Measurements from ENCODE around the gene DNAH5. TPM values are rescaled to one million over a fixed set of nuclear protein-coding genes. Genes with fewer than 3 reads are reported as not detected.

DNAH5 gene
- total RNA-seq, 1 experiment from 2014 or later: 0.07 TPM

- Histone ChIP-seq H3K27me3 (ENCODE audit: control insufficient read depth, insufficient read depth, low read length) (no peaks in the 10 kb centered on the region), H3K4me3 (ENCODE audit: insufficient read depth, low read depth, low read length) (no peak overlapping the region), H3K36me3 (replicated peaks; ENCODE audit: control insufficient read depth, insufficient read depth, low read length) (no peaks in the 10 kb centered on the region)
- no peak for DNase-seq
Observed at GRCh38 chr5:13749766-13750165, 194.7 kb downstream of the DNAH5 start.

DNA sequence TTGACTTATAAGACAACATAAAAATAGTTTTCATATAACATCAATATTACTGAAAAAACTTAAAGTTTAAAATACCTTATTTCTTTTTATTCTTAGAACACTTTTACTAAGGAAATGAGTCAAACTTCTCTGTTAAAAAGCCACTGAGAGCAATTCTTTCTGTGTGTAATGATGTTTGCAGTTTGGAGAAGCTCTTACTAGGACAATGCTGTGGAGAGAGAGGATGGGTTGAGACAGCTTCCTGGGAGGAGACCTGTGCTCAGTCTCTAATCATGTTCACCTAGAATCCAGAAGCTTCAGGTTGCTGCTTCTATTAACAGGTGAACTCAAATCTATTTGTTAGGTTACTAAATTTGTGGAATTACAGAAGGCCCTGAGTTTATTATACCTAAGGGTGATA is 198.5 kb downstream of the DNAH5 start:
- Histone ChIP-seq H3K36me3 (replicated peaks; ENCODE audit: control insufficient read depth, insufficient read depth, low read length) (no peaks in the 10 kb centered on the region), H3K27me3 (ENCODE audit: control insufficient read depth, insufficient read depth, low read length) (no peaks in the 10 kb centered on the region), H3K4me3 (ENCODE audit: insufficient read depth, low read depth, low read length) (no peak overlapping the region)
- no peak for DNase-seq

GRCh38 chr5:13745508-13745907 is 199.0 kb downstream of the DNAH5 start:
- Histone ChIP-seq H3K27me3 (ENCODE audit: control insufficient read depth, insufficient read depth, low read length) (no peaks in the 10 kb centered on the region), H3K4me3 (ENCODE audit: insufficient read depth, low read depth, low read length) (no peak overlapping the region), H3K36me3 (replicated peaks; ENCODE audit: control insufficient read depth, insufficient read depth, low read length) (no peaks in the 10 kb centered on the region)
- no peak for DNase-seq

DNA sequence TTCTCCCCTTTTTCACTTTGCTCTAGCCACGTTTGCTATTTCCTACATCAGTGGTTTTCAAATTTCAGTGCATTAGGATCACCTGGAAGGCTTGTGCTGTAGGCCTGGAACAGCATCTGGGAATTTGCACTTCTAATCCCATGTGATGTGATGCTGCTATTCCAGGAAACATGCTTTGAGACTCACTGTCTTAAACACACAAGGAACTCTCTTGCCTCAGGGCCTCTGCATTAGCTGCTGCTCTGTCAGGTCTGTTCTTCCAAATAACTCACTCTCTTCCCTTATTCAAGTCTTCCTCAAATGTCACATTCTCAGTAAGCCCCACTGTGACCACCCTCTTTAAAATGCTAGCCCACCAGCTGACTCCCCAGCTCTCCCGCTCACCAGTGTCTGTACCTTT is 204.0 kb downstream of the DNAH5 start:
- Histone ChIP-seq H3K27me3 (ENCODE audit: control insufficient read depth, insufficient read depth, low read length) (no peaks in the 10 kb centered on the region), H3K4me3 (ENCODE audit: insufficient read depth, low read depth, low read length) (no peak overlapping the region), H3K36me3 (replicated peaks; ENCODE audit: control insufficient read depth, insufficient read depth, low read length) (no peaks in the 10 kb centered on the region)
- no peak for DNase-seq

DNA sequence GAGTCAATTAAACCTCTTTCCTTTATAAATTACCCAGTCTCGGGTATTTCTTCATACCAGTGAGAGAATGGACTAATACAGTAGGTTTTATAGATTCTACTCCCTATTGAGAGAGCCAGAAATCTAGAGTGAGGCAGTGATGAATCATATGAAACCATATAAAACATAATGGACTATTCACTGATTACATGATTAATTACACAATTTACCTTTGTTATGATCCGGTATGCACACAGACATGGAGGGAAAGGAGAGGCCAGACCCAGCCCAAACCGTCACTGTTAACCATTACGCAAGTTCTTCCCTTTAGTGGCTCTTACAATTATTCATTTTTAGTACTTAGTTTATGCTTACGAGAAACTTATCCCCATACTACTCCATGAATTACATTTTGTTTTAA is 205.0 kb downstream of the DNAH5 start:
- Histone ChIP-seq H3K4me3 (ENCODE audit: insufficient read depth, low read depth, low read length) (no peak overlapping the region), H3K27me3 (ENCODE audit: control insufficient read depth, insufficient read depth, low read length) (no peaks in the 10 kb centered on the region), H3K36me3 (replicated peaks; ENCODE audit: control insufficient read depth, insufficient read depth, low read length) (no peaks in the 10 kb centered on the region)
- no peak for DNase-seq

GRCh38 chr5:13735691-13736090 is 208.8 kb downstream of the DNAH5 start:
- DNase-seq: no peak
- Histone ChIP-seq H3K36me3 (replicated peaks; ENCODE audit: control insufficient read depth, insufficient read depth, low read length) (no peaks in the 10 kb centered on the region), H3K27me3 (ENCODE audit: control insufficient read depth, insufficient read depth, low read length) (no peaks in the 10 kb centered on the region), H3K4me3 (ENCODE audit: insufficient read depth, low read depth, low read length) (no peak overlapping the region)

- Histone ChIP-seq H3K4me3 (ENCODE audit: insufficient read depth, low read depth, low read length) (no peak overlapping the region), H3K27me3 (ENCODE audit: control insufficient read depth, insufficient read depth, low read length) (no peaks in the 10 kb centered on the region), H3K36me3 (replicated peaks; ENCODE audit: control insufficient read depth, insufficient read depth, low read length) (no peaks in the 10 kb centered on the region)
- DNase-seq: no peak
Observed at GRCh38 chr5:13731121-13731628, 213.3 kb downstream of the DNAH5 start.

- H3K4me3 ChIP-seq (ENCODE audit: insufficient read depth, low read depth, low read length): no peak overlapping the region
- no peaks in the 10 kb centered on the region for H3K27me3 ChIP-seq (ENCODE audit: control insufficient read depth, insufficient read depth, low read length)
- no peak for DNase-seq
- no peaks in the 10 kb centered on the region for H3K36me3 ChIP-seq (replicated peaks; ENCODE audit: control insufficient read depth, insufficient read depth, low read length)
Observed at GRCh38 chr5:13708906-13709305, 235.6 kb downstream of the DNAH5 start.

- H3K4me3 ChIP-seq (ENCODE audit: insufficient read depth, low read depth, low read length): no peak overlapping the region
- no peaks in the 10 kb centered on the region for H3K27me3 ChIP-seq (ENCODE audit: control insufficient read depth, insufficient read depth, low read length)
- DNase-seq: no peak
- H3K36me3 ChIP-seq (replicated peaks; ENCODE audit: control insufficient read depth, insufficient read depth, low read length): no peaks in the 10 kb centered on the region
Observed at GRCh38 chr5:13708432-13708831, 236.1 kb downstream of the DNAH5 start.

DNA sequence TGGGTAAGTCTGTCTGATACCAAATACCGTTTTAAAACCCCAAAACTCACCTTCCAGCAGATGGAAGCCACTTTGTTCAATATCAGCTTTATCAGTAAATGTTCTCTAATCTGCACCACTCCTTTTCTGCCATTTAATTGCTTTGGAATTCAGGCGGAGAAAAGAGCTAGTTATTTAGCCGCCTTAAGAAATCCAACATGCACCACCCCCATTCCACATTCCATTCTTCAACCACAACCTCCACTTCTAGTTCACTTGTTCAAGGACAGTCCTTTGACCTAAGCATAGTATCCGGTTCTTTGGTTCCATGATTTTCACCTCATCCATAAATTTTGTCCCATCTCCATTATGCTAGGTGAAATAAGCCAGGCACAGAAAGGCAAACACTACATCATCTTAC is 240.1 kb downstream of the DNAH5 start:
- Histone ChIP-seq H3K36me3 (replicated peaks; ENCODE audit: control insufficient read depth, insufficient read depth, low read length) (no peaks in the 10 kb centered on the region), H3K4me3 (ENCODE audit: insufficient read depth, low read depth, low read length) (no peak overlapping the region), H3K27me3 (ENCODE audit: control insufficient read depth, insufficient read depth, low read length) (no peaks in the 10 kb centered on the region)
- no peak for DNase-seq

DNA sequence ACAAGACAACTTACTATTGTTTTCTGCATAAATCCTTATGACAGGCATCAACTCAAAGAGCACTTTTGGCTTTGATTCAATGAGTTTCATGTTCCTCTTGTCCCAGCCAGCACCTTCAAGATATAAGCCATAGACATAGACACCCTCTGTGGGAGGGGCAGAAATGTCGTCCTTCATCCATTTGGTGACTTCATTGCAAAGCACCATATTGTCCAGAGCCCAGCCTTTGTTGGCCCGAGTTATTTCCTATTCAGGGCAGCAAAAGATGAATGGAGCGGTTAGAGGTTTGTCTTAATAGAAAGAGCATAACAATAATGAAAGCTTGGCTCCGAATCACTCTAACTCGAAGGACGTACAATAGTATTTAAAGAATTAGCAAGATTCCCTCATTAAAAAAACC is 243.9 kb downstream of the DNAH5 start:
- no peak for DNase-seq
- no peaks in the 10 kb centered on the region for H3K27me3 ChIP-seq (ENCODE audit: control insufficient read depth, insufficient read depth, low read length)
- H3K36me3 ChIP-seq (replicated peaks; ENCODE audit: control insufficient read depth, insufficient read depth, low read length): no peaks in the 10 kb centered on the region

DNA sequence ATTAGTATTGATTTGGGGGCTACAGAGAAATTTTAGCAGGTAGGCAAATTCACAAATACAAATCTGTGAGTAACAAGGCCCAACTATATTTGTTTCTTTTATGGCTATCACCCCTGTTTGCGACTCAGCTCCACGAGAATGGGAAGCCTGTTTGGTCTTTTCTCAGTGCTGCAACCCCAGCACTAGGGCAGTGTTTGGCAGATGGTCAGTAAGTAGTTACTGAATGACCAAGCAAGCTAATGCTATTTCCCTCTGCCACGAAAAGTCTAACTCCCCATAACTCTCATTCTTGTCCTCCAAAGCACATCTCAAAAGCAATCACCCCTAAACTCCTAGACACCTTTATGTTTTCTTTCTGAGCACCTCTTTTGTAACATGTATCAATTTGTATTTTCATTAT is 245.6 kb downstream of the DNAH5 start:
- DNase-seq: no peak
- no peaks in the 10 kb centered on the region for H3K36me3 ChIP-seq (replicated peaks; ENCODE audit: control insufficient read depth, insufficient read depth, low read length)
- no peaks in the 10 kb centered on the region for H3K27me3 ChIP-seq (ENCODE audit: control insufficient read depth, insufficient read depth, low read length)
- H3K4me3 ChIP-seq (ENCODE audit: insufficient read depth, low read depth, low read length): no peak overlapping the region

More for the DNA sequence above, 243.9 kb downstream of the DNAH5 start:
- H3K4me3 ChIP-seq (ENCODE audit: insufficient read depth, low read depth, low read length): no peak overlapping the region

DNA sequence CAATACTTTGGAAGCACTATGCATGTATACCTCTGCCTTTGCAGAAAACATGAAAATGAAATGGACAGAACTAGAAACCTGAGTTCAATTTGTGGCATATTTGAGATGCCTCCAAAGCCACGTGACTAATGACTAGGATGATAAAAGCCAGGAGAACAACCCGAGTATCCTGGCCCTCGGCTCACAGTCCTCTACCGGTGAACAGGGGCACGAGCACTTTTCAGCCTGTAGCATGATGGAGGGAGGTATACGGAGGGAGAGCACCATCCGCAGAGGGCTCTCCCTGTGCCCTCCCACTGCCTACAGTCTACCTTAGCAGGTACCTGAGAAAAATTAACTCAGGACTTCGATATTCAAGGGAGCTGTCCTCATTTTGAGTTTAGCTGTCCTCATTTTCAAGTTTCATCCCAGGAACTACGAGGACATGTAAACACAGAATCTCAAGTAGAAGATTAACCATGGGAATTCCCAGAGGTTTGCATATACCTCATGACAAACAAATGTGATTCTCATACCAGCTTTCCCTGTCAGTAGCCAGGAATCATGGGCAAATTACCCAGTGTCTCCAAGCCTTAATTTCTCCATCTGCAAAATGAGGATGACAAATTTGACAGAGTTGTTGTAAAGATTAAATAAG is 249.3 kb downstream of the DNAH5 start:
- Histone ChIP-seq H3K4me3 (ENCODE audit: insufficient read depth, low read depth, low read length) (no peak overlapping the region), H3K27me3 (ENCODE audit: control insufficient read depth, insufficient read depth, low read length) (no peaks in the 10 kb centered on the region), H3K36me3 (replicated peaks; ENCODE audit: control insufficient read depth, insufficient read depth, low read length) (no peaks in the 10 kb centered on the region)
- DNase-seq: no peak

- Histone ChIP-seq H3K4me3 (ENCODE audit: insufficient read depth, low read depth, low read length) (no peak overlapping the region), H3K27me3 (ENCODE audit: control insufficient read depth, insufficient read depth, low read length) (no peaks in the 10 kb centered on the region), H3K36me3 (replicated peaks; ENCODE audit: control insufficient read depth, insufficient read depth, low read length) (no peaks in the 10 kb centered on the region)
- DNase-seq: no peak
Observed at GRCh38 chr5:13692172-13692571, 252.3 kb downstream of the DNAH5 start.

GRCh38 chr5:13676531-13676930 is 268.0 kb downstream of the DNAH5 start:
- no peak overlapping the region for H3K4me3 ChIP-seq (ENCODE audit: insufficient read depth, low read depth, low read length)
- no peaks in the 10 kb centered on the region for H3K27me3 ChIP-seq (ENCODE audit: control insufficient read depth, insufficient read depth, low read length)
- no peak for DNase-seq
- H3K36me3 ChIP-seq (replicated peaks; ENCODE audit: control insufficient read depth, insufficient read depth, low read length): no peaks in the 10 kb centered on the region

DNA sequence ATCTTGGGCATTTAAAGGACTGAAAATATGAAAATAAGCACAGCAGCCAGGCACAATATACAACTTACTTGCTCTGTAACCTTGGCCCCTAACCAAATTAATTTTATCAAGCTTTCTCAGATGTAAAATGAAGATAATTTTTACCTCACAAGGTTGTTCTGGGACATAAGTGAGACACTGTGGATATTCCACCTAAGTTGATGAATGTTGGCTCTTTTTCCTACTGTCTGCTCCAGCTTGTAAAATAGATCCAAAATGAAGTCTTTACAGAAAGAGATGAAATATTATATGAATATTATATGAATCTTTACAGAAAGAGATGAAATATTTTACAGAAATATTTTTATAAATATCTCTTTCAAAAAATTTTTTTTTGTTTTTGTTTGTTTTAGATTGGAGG is 270.1 kb downstream of the DNAH5 start:
- DNase-seq: no peak
- Histone ChIP-seq H3K4me3 (ENCODE audit: insufficient read depth, low read depth, low read length) (no peak overlapping the region), H3K27me3 (ENCODE audit: control insufficient read depth, insufficient read depth, low read length) (no peaks in the 10 kb centered on the region), H3K36me3 (replicated peaks; ENCODE audit: control insufficient read depth, insufficient read depth, low read length) (no peaks in the 10 kb centered on the region)

All from H7 (cell line).